ENCODE data around the gene CHN1.

CHN1 gene

DNA sequence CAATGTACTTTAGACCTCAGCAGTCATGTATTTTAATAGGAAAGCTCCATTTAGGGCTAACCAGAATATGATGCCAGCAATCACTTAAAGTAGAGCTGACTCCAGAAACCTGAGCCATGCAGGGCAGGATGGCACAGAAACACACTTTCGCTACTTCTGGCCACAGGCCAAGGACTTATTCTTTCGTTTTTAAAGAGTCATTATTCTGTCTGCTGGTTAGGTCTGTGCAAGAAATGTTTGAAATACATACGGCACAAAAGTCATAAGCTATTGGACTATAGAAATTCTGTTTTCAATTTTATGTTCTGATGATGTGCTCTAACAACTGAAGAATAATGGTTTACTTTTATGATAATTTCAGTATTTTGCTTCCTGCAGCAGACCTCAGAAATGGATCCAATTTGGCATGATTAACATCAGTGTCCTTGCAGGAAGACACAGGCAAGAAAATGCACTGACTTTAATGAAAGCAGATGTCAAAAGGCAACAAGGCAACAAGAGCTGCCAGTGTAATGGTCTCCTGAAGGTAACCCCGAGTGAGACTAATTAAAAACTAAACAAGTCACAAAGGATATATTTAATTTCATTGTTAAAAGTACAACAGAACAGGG is 126.5 kb downstream of the CHN1 start:
- no peak overlapping the region for H3K4me3 ChIP-seq (ENCODE audit: low read depth, low read length)

GRCh38 chr2:174877751-174878150 is 127.4 kb downstream of the CHN1 start:
- no peak for TF ChIP-seq CTCF (IDR thresholded peaks at IDR 0.05; ENCODE audit: borderline replicate concordance, insufficient read depth, low read depth, low read length)

More for the DNA sequence above, 126.5 kb downstream of the CHN1 start:
- TF ChIP-seq CTCF (IDR thresholded peaks at IDR 0.05; ENCODE audit: borderline replicate concordance, insufficient read depth, low read depth, low read length): no peak

GRCh38 chr2:174877301-174877700 is 127.9 kb downstream of the CHN1 start:
- TF ChIP-seq CTCF (IDR thresholded peaks at IDR 0.05; ENCODE audit: borderline replicate concordance, insufficient read depth, low read depth, low read length): no peak

More at GRCh38 chr2:174877751-174878150, 127.4 kb downstream of the CHN1 start:
- H3K4me3 ChIP-seq (ENCODE audit: low read depth, low read length): no peak overlapping the region

DNA sequence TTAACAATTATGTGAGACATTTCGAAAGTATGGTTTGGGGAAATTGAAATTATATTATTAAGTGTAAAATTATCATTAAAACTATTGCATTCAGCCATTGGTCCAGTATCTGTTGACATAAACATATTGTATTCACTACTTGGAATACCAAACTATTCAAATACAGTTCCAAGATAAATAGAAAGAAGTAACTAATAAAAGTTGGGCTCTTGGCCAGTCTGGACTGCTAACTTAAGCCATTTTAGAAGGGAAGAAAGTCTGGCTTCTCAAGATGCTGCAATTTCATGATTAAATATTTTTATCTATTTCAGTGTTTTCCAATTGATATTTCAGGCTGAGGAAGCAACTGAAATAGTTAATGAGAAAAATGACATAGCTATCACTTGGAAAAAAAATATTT is 131.1 kb downstream of the CHN1 start:
- TF ChIP-seq CTCF (IDR thresholded peaks at IDR 0.05; ENCODE audit: borderline replicate concordance, insufficient read depth, low read depth, low read length): no peak
- no peak overlapping the region for H3K4me3 ChIP-seq (ENCODE audit: low read depth, low read length)

More at GRCh38 chr2:174877301-174877700, 127.9 kb downstream of the CHN1 start:
- H3K4me3 ChIP-seq (ENCODE audit: low read depth, low read length): no peak overlapping the region

GRCh38 chr2:174873471-174873870 is 131.7 kb downstream of the CHN1 start:
- TF ChIP-seq CTCF (IDR thresholded peaks at IDR 0.05; ENCODE audit: borderline replicate concordance, insufficient read depth, low read depth, low read length): no peak
- H3K4me3 ChIP-seq (ENCODE audit: low read depth, low read length): no peak overlapping the region

- no peak for TF ChIP-seq CTCF (IDR thresholded peaks at IDR 0.05; ENCODE audit: borderline replicate concordance, insufficient read depth, low read depth, low read length)
- no peak overlapping the region for H3K4me3 ChIP-seq (ENCODE audit: low read depth, low read length)
Measured at GRCh38 chr2:174870787-174871186, 134.4 kb downstream of the CHN1 start.

- H3K4me3 ChIP-seq (ENCODE audit: low read depth, low read length): no peak overlapping the region
- TF ChIP-seq CTCF (IDR thresholded peaks at IDR 0.05; ENCODE audit: borderline replicate concordance, insufficient read depth, low read depth, low read length): no peak
Measured at GRCh38 chr2:174868878-174869277, 136.3 kb downstream of the CHN1 start.
